ENCODE results near the gene MAP2K7.

GRCh38 chr19:7856679-7857663 lies 46.7 kb upstream of the MAP2K7 start:
- TF ChIP-seq, protein P1, sequence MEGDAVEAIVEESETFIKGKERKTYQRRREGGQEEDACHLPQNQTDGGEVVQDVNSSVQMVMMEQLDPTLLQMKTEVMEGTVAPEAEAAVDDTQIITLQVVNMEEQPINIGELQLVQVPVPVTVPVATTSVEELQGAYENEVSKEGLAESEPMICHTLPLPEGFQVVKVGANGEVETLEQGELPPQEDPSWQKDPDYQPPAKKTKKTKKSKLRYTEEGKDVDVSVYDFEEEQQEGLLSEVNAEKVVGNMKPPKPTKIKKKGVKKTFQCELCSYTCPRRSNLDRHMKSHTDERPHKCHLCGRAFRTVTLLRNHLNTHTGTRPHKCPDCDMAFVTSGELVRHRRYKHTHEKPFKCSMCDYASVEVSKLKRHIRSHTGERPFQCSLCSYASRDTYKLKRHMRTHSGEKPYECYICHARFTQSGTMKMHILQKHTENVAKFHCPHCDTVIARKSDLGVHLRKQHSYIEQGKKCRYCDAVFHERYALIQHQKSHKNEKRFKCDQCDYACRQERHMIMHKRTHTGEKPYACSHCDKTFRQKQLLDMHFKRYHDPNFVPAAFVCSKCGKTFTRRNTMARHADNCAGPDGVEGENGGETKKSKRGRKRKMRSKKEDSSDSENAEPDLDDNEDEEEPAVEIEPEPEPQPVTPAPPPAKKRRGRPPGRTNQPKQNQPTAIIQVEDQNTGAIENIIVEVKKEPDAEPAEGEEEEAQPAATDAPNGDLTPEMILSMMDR (IDR thresholded peaks at IDR 0.05) = no peak
- TF ChIP-seq POLR2A (IDR thresholded peaks at IDR 0.05) = no peak

Measured in lower leg skin (tissue), 3 donors.